GM18907 (cell line): ENCODE data around the gene RBBP8NL.

Experiments
- ATAC-seq: cut with Tn5 transposase; IDR thresholded peaks from one replicate; pipeline ENCODE4 v1.9.1; 2021; ENCODE audit warnings: mild to moderate bottlenecking, moderate library complexity; ENCODE audit not compliant: unreplicated experiment

RBBP8NL gene

DNA sequence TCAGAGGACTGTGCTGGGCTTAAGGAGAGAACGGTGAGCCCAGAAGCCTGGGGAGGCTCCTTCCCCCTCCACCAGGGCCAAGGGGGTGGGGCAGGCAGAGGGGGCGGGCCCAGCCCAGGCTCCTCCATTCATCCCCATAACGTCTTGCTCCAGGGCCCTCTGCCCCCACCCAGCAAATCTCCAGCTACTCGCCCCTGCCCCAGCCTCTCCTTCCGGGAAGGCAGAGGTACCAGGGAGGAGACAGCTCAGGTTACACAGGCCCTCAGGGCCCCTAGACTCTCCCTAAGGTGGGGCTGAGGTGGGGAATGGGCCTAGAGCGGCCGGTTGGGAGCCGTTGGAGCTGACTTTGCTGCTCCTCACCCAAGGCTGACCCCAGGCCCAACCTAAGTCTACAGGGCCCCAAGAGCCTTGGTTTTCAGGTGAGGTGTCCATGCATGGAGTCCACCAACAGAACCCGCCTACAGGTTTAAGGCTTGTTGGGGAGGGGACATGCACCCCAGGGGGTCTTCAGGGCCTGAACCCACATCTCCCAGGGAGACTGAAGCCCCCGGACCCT, 61.4 kb downstream of the RBBP8NL start:
- ATAC-seq = no peak

DNA sequence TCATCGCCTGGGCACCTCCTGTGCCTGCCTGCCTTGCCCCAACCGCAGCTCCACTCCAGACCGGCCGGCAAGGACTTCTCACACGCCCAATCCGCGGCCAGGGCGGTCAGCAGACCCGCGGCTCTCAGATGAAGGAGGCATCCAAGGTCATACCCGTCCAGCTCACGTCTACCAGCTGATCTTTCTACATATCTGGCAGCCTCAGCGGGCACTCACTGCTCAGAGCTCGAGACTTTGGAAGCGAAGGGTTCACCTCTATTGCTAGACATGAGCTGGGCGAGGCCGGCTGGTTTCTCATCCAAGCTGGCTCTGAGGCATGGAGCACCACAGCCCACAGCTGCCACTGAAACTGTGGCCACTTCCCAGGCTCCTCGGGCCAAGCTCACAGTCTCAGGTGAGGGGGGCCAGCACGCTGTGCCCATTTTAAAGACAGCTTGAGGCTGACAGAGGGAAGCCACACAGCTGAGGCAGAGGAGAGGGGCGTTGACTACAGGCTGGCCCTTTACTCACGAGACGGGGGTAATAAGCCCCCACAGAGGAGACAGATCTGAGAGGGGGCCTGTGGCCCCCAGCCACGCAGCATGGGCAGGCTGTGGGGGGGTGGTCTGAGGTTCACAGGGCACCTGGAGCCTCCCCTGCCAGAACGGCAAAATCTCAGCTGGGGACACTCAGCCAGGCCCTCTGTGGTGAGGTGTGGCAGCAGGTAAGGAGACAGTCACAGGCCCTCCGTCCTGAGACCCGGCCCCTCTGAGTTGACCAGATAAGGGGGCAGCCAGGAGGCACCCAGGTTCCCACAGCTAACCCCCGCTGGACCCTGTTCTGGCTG, 62.2 kb downstream of the RBBP8NL start:
- no peak for ATAC-seq

DNA sequence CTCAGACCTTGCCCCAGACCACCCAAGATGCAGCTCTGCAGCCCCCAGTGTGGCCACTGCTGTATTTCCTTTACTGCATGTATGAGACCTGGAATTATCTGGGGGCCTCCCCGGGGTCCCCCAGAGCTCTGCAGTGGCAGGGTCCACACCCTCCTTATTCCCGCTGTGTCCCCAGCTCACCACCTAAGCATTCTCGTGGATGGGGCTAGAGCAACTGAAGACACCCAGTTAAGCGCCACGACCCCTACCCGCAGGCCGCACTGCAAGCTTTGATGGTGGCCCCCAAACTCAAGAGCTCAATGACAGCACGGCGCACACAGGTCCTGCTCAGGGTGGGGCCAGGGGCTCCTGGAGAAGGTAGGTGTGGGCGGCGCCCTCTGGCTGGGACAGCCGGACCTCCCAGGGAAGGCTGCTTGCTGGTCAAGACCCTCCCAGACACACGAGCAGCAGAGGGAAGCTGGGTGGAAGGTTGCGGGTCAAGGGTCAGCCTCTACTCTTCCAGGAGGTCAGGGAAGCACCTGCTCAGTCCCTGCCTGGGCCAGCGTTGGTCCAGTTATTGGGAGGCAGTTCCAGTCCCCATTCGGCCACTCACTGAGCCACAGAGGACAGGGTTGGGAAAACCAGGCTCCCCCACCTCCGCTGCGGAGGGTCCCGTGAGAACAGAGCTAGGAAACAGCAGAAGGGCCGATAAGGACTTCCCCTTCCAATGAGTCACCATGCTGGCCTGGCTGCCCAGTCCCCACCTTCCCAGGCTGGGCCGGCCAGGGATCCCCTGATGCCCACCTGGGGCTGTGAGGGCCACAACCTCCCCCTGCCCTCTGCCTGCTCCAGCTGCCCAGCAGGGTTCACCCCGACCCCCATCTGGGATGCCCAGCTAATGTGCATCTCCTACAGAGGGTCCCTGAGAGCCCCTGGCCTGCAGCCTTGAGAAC, 63.2 kb downstream of the RBBP8NL start:
- no peak for ATAC-seq

DNA sequence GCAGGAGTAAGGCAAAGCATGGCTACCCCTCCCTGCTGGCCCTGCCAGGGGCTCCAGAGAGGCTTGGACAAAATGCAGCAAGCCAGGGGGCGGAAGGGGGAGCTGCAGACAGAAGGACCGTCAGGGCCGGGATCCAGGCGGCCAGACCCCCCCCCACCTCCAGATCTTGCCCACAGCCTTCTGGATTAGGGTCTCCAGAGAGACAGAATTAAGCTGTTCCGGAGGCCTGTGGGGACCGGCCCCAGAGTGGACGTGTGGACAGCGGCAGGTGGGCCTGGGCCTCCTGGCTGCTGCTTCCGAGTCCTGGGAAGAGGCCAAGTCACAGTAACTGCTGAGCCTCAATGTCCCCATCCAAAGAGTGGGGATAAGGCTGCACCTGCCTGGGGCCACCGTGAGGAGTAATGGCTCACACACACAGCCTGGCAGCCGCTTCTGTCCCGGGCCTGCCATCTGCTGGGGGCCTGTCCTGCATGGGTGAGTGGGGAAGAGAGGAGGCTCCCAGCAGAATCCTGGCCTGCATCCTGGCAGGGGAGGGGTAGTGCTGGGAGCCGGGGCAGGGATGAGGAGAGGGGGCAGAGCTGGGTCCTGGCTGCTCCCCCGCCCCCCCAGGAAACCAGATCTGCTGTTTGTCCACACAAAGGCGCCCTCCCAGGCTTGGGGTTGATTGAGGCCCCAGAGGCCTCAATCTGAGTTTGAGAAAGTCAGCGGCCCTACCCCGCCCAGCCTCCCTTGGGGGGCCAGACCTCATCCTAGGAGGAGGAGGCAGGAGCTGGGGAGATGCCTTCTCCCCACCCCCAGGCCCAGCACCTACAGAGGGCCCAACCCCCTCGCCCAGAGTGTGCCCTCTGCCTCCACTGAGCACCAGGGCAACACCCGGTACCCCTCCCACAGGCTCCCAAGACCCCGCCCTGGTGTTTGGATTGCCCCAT, 64.1 kb downstream of the RBBP8NL start:
- no peak for ATAC-seq

DNA sequence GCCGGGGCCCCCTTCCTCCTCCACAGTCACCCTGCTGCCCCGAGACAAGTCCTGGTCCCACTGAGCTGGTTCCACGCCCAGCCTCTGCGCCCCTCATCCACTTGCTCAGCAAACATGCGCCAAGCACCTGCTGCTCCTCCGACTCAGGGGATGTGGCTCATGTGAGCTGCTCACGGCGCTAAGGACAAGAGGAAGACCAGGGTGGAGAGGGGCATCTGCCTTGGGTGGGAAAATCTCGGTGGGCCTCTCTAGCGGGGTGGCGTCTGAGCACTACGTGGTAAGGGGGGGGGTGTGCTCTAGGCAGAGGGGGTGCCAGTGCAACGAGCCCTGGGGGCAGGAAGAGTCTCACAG, 64.8 kb downstream of the RBBP8NL start:
- no peak for ATAC-seq

DNA sequence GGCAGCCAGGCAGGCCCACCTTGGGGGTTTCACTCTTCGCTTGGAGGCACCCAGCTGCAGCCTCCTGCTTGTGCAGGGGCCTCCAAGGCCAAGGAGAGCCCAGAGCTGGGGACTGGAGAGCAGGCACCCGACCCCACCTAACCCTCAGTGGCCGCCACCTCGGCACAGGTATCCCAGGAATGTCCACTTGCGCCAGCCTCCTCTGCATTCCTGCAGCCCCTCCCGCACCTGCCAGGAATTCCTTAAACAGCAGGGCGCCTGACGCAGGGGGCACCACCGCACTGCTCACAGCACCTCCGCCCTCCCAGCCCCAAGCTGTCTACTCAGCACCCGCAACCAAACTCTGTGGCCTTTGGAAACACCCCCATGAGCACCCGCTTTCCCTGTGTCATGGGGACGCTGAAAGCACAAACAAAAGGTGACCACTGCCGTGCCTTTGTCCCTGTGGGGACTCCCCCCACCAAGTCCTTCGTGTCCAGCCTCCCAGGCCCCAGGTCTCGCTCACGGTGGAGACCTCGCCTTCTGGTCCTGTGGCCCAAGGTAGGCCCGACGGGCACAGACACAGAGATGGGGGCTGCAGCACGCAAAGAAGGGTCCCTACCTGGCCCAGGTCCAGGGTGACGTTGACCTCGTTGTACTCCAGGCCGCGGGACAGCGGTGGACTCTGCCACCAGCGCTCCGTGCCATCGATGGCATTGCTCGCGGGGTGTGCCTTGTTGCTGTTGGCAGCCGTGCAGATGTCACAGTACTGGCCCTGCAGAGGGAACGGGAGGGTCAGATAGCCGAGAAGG, 65.3 kb downstream of the RBBP8NL start:
- ATAC-seq = no peak

DNA sequence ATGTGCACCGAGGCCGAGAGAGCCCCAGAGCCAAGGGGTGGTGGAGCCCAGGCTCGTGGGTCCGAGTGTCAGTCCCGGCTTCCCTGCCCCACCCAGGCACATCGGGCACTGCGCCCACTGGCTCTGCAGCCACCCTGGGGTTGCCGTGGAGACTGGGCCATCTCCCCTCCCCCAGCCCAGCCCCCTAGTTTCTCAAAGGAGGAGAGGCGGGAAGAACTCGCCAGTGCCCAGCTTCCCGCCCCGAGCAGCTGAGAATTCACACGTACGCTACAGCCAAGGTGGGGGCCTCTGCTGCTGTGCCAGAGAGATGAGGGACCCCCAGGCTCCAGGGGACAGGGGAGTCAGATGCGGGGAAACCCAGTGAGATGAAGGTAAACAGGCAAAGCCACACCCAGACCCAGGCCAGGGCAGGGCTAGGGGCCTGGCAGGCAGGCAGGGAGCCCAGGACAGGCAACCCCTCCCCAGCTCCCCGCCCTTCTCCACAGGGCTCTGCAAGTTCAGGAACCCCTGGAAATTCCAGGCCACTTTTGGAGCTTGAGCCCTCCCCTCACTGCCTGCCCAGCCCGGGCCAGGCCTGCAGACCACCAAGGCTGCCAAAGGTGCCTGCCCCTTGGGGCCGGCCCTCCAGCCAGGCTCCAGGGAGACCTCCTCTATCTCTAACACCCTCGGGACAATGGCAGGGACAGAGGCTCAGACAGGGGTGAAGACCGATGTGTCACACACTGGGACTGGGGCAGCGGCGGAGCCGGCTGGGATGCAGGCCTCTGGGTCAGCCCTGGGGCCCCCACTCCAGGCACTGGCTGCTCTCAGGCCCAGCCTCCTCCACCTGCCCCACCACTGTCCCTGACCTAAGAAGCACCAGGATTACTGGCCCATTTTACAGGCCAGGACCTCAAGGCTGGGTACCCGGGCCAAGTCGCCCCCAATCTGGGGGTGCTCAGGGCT, 66.2 kb downstream of the RBBP8NL start:
- no peak for ATAC-seq
